ENCODE results near the gene AOX1. TPM values are rescaled to one million over a fixed set of nuclear protein-coding genes. Genes with fewer than 3 reads are reported as not detected.

AOX1 gene
- total RNA-seq, 1 donor from 2014 or later: 24.3 TPM

GRCh38 chr2:200654823-200655222 lies 69.0 kb downstream of the AOX1 start:
- H3K27ac ChIP-seq: no peak overlapping the region
- H3K4me1 ChIP-seq: no peaks in the 10 kb centered on the region
- ATAC-seq (no peak), DNase-seq (no peak)
- intact Hi-C loops (cut with DNase I): no loop called here
- TF ChIP-seq CTCF (IDR thresholded peaks at IDR 0.05): no peak
- H3K9me3 ChIP-seq: no peaks in the 10 kb centered on the region
- no peak overlapping the region for H3K4me3 ChIP-seq
- H3K36me3 ChIP-seq: no peaks in the 10 kb centered on the region
- no peaks in the 10 kb centered on the region for H3K27me3 ChIP-seq

- intact Hi-C loops (cut with DNase I): no loop called here
- TF ChIP-seq CTCF (IDR thresholded peaks at IDR 0.05): no peak
- no peak overlapping the region for H3K4me3 ChIP-seq
- H3K27ac ChIP-seq: no peak overlapping the region
- H3K4me1 ChIP-seq: no peaks in the 10 kb centered on the region
- no peaks in the 10 kb centered on the region for H3K36me3 ChIP-seq
- H3K9me3 ChIP-seq: no peaks in the 10 kb centered on the region
- no peaks in the 10 kb centered on the region for H3K27me3 ChIP-seq
- ATAC-seq (no peak), DNase-seq (no peak)
Measured at GRCh38 chr2:200655918-200656580, 70.2 kb downstream of the AOX1 start.

- DNase-seq (no peak), ATAC-seq (no peak)
- H3K27me3 ChIP-seq: no peaks in the 10 kb centered on the region
- no peaks in the 10 kb centered on the region for H3K36me3 ChIP-seq
- H3K9me3 ChIP-seq: no peaks in the 10 kb centered on the region
- no peak overlapping the region for H3K27ac ChIP-seq
- H3K4me1 ChIP-seq: no peaks in the 10 kb centered on the region
- TF ChIP-seq CTCF (IDR thresholded peaks at IDR 0.05): no peak
- H3K4me3 ChIP-seq: no peak overlapping the region
- intact Hi-C loops (cut with DNase I): no loop called here
Measured at GRCh38 chr2:200658278-200658864, 72.6 kb downstream of the AOX1 start.

GRCh38 chr2:200659410-200659809 lies 73.6 kb downstream of the AOX1 start:
- Histone ChIP-seq H3K36me3 (no peaks in the 10 kb centered on the region), H3K4me3 (no peak overlapping the region), H3K4me1 (no peaks in the 10 kb centered on the region), H3K27ac (no peak overlapping the region), H3K9me3 (no peaks in the 10 kb centered on the region), H3K27me3 (no peaks in the 10 kb centered on the region)
- ATAC-seq (no peak), DNase-seq (no peak)
- no peak for TF ChIP-seq CTCF (IDR thresholded peaks at IDR 0.05)
- intact Hi-C loops (cut with DNase I): no loop called here

- Histone ChIP-seq H3K4me3 (no peak overlapping the region), H3K27ac (no peak overlapping the region), H3K4me1 (no peaks in the 10 kb centered on the region), H3K36me3 (no peaks in the 10 kb centered on the region), H3K9me3 (no peaks in the 10 kb centered on the region), H3K27me3 (no peaks in the 10 kb centered on the region)
- TF ChIP-seq CTCF (IDR thresholded peaks at IDR 0.05): no peak
- intact Hi-C loops (cut with DNase I): no loop called here
- ATAC-seq (no peak), DNase-seq (no peak)
Measured at GRCh38 chr2:200661477-200661876, 75.7 kb downstream of the AOX1 start.
